SJSA1 (cell line): ENCODE measurements around the gene HHATL. TPM values are rescaled to one million over a fixed set of nuclear protein-coding genes. Genes with fewer than 3 reads are reported as not detected.

Experiments
- DNase-seq, 2 experiments: peaks; one replicate each; pipeline ENCODE4 v3.0.0-alpha.2; 2015 to 2020; ENCODE audit warnings: low spot score in 2 of 2, low read depth in 1 of 2
- H3K27ac ChIP-seq: fragments of 250-450 bp; sonication (Bioruptor Pico); 2 replicates; pipeline ENCODE4 v1.5.1; 2020; ENCODE audit warnings: mild to moderate bottlenecking, moderate library complexity
- H3K27me3 ChIP-seq: fragments of 250-450 bp; sonication (Bioruptor Pico); replicated peaks from 2 replicates; pipeline ENCODE4 v1.5.1; 2020; ENCODE audit warnings: mild to moderate bottlenecking, moderate library complexity
- H3K36me3 ChIP-seq: fragments of 250-450 bp; sonication (Bioruptor Pico); 2 replicates; pipeline ENCODE4 v1.5.1; 2020; ENCODE audit warnings: mild to moderate bottlenecking
- H3K4me1 ChIP-seq: fragments of 250-450 bp; sonication (Bioruptor Pico); replicated peaks from 2 replicates; pipeline ENCODE4 v1.6.1; 2021; ENCODE audit warnings: mild to moderate bottlenecking
- H3K4me3 ChIP-seq: fragments of 250-450 bp; sonication (Bioruptor Pico); 2 replicates; pipeline ENCODE4 v1.5.1; 2020; ENCODE audit warnings: mild to moderate bottlenecking
- H3K9me3 ChIP-seq: fragments of 250-450 bp; sonication (Bioruptor Pico); replicated peaks from 2 replicates; pipeline ENCODE4 v1.5.1; 2020; ENCODE audit warnings: mild to moderate bottlenecking
- total RNA-seq: library from RNA; depleted of rRNA; stranded (reverse); fragments of >200 nt; shearing (Covaris generic); gene quantifications from 2 replicates; pipeline ENCODE4 v1.2.3, GENCODE V29; 2014

The HHATL gene
- total RNA-seq, 1 experiment from 2014 or later = not detected

DNA sequence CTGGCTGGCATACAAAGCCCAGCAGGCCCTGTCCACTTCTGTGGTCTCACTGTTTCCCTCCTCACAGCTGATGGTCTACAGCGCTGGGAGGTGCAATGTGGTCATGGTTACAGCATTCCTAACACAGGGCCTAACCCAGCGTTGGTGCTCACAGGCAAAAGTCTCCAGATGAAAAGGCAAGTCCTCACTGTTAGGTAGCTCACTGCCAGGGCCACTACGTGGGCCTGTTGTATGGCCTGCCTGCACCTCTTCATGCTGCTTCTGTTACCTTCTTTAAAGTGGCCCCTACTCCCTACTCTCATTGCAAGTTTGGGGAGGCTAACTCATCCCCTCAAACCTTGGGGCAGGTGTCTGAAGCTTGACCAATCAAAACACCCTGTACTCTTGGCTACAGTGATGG, 39.2 kb upstream of the HHATL start:
- Histone ChIP-seq H3K36me3 (no peaks in the 10 kb centered on the region), H3K27me3 (no peaks in the 10 kb centered on the region), H3K27ac (no peak overlapping the region), H3K4me3 (no peak overlapping the region), H3K9me3 (no peaks in the 10 kb centered on the region), H3K4me1 (peaks cover 8% of the 10 kb centered on the region)
- peak in 1 of 2 experiments; percentile 9 for DNase-seq

GRCh38 chr3:42739401-42740158, 37.0 kb upstream of the HHATL start:
- DNase-seq = peak in 1 of 2 experiments; percentile 32
- H3K27me3 ChIP-seq = no peaks in the 10 kb centered on the region
- H3K4me1 ChIP-seq = no peaks in the 10 kb centered on the region
- H3K36me3 ChIP-seq = no peaks in the 10 kb centered on the region
- no peak overlapping the region for H3K4me3 ChIP-seq
- no peaks in the 10 kb centered on the region for H3K9me3 ChIP-seq
- H3K27ac ChIP-seq = no peak overlapping the region

DNA sequence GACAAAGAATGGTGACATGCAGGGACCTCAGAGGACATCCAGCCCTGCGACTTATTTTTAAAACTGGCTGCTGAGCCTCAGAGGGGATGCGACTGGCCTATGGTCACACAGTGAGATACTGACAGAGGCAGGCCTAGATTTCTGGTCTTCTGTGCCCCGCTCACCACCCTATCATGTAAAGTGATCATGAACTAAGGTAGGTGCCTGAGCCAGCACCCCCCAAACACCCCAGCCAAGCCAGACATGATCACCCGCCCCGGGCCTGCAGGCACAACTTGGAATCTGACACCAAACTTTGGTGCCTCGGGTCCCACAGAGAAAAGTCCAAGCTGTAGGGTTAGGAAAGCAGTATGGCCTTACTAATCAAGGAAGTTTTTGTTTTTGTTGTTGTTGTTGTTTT, 33.9 kb upstream of the HHATL start:
- Histone ChIP-seq H3K36me3 (no peaks in the 10 kb centered on the region), H3K27ac (no peak overlapping the region), H3K9me3 (no peaks in the 10 kb centered on the region), H3K4me1 (no peaks in the 10 kb centered on the region), H3K27me3 (no peaks in the 10 kb centered on the region), H3K4me3 (no peak overlapping the region)
- peak in 1 of 2 experiments; percentile 19 for DNase-seq

DNA sequence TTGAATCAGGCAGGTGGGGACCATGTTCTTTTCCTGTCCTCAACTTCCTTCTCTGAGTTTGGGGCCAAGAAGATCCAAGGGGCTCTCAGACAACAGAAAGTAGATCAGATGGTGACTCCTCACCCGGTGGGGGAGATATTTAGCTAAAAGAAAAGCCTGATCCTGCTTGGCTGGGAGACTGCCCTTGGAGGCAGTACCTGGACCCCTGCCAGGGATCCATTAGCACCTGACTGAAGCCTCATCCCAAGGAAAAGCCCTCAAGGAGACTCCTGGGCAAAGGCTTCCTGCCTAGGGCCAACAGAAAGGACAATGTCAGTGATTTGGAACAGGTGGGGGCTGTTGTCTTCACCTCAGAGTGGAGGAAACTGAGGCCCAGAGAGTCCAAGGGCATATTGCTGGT, 33.5 kb upstream of the HHATL start:
- Histone ChIP-seq H3K27me3 (no peaks in the 10 kb centered on the region), H3K4me1 (no peaks in the 10 kb centered on the region), H3K4me3 (no peak overlapping the region), H3K36me3 (no peaks in the 10 kb centered on the region), H3K9me3 (no peaks in the 10 kb centered on the region), H3K27ac (no peak overlapping the region)
- no peak for DNase-seq

DNA sequence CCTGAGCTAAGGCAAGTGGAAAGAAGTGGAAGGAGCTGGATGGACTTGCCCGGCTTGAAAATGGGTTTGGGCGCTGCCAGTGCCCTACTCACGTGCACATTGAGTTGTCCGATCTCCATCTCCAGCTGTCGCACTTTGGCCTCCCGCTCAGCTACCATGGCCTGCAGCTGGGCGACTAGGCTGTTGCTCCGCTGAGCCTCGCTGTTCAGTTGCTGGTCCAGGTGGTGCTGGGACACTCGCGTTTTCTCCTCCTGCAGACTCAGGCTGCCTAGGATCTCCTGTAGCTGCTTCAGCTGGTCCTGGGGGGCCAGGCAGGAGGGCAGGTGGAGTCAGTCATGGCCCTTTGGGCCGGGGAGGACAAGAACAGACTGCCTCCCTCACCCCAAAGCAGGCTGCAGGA, 33.0 kb upstream of the HHATL start:
- Histone ChIP-seq H3K4me1 (no peaks in the 10 kb centered on the region), H3K36me3 (no peaks in the 10 kb centered on the region), H3K27ac (no peak overlapping the region), H3K27me3 (no peaks in the 10 kb centered on the region), H3K9me3 (no peaks in the 10 kb centered on the region), H3K4me3 (no peak overlapping the region)
- DNase-seq = peak in 1 of 2 experiments; percentile 21

- no peaks in the 10 kb centered on the region for H3K27me3 ChIP-seq
- DNase-seq = peak in 1 of 2 experiments; percentile 26
- no peaks in the 10 kb centered on the region for H3K9me3 ChIP-seq
- no peak overlapping the region for H3K27ac ChIP-seq
- no peaks in the 10 kb centered on the region for H3K36me3 ChIP-seq
- no peak overlapping the region for H3K4me3 ChIP-seq
- no peaks in the 10 kb centered on the region for H3K4me1 ChIP-seq
These were observed 32.4 kb upstream of the HHATL start for GRCh38 chr3:42735019-42735418.

GRCh38 chr3:42734263-42734860, 31.8 kb upstream of the HHATL start:
- no peak overlapping the region for H3K27ac ChIP-seq
- peak in 1 of 2 experiments; percentile 28 for DNase-seq
- H3K36me3 ChIP-seq = no peaks in the 10 kb centered on the region
- H3K27me3 ChIP-seq = no peaks in the 10 kb centered on the region
- H3K9me3 ChIP-seq = no peaks in the 10 kb centered on the region
- H3K4me3 ChIP-seq = no peak overlapping the region
- no peaks in the 10 kb centered on the region for H3K4me1 ChIP-seq

DNA sequence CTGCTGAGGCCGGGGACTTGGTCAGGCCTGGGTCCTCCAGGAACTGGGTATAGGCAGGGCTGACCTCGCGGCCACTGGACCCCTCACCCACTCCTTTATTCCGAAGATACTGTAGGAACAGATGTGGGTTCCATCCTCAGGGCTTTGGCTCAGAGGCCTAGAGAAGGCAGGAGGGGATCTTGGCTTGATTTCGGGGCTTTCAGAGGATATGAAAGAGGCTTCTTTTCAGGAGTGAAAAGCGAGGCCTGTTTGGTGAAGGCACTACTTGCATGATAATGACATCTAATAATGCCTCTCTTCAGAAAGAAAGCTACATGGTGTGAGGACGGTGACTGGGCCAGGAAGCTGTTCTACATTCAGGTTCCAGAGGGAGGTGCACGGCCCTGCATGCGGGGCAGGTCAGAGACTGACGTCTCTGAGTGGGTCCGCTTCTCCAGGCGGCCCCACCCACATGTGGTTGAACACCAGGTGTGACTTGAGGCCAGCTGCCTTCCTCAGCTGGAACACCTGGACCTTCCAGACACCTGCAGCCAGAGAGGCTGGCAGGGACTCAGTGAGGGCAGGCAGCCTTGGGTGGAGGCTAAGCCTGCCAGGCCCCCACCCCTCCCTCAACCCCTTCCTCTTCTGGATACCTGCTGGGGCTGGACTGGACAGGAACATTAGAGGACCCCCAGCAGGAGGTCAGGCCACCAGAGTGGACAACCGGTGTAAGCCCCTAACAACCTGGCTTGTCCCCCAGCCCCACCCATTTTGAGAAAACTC, 31.1 kb upstream of the HHATL start:
- no peak overlapping the region for H3K27ac ChIP-seq
- H3K9me3 ChIP-seq = no peaks in the 10 kb centered on the region
- no peak overlapping the region for H3K4me3 ChIP-seq
- H3K4me1 ChIP-seq = no peaks in the 10 kb centered on the region
- H3K36me3 ChIP-seq = no peaks in the 10 kb centered on the region
- H3K27me3 ChIP-seq = no peaks in the 10 kb centered on the region
- DNase-seq = peak in 1 of 2 experiments; percentile 32

DNA sequence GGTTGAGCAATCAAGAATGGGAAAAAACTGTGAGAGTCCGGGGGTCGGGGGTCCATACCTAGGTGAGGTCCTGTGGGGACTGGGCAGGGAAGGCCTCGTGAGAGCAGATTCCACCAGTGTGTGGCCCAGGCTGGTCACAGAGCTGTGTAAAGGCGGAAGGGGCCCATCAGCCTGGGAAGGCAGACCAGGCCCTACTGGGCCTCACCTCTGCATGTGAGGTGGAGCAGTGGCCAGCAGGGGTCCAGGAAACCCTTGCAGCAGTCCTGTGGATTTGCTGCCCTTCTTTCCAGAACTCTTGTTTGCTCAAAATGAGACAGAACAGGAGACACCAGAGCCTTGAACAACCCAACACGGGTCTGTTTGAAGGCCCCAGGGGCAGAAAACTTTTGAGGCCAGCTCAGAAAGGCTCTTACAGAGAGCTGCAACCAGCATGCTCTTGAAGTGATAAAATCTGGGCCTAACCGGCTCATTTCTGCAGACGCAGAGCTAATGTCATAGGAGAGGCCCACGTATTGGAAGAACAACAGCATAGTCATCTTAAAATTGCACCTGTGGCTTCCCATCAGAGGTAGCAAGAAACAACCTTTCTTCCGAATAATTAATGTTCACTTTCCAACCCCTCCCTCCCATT, 30.3 kb upstream of the HHATL start:
- no peak overlapping the region for H3K4me3 ChIP-seq
- DNase-seq = peak in 1 of 2 experiments; percentile 26
- no peaks in the 10 kb centered on the region for H3K27me3 ChIP-seq
- no peaks in the 10 kb centered on the region for H3K36me3 ChIP-seq
- H3K27ac ChIP-seq = no peak overlapping the region
- no peaks in the 10 kb centered on the region for H3K4me1 ChIP-seq
- H3K9me3 ChIP-seq = no peaks in the 10 kb centered on the region

- no peak overlapping the region for H3K4me3 ChIP-seq
- no peak for DNase-seq
- H3K9me3 ChIP-seq = no peaks in the 10 kb centered on the region
- H3K36me3 ChIP-seq = no peaks in the 10 kb centered on the region
- no peaks in the 10 kb centered on the region for H3K4me1 ChIP-seq
- H3K27ac ChIP-seq = no peak overlapping the region
- no peaks in the 10 kb centered on the region for H3K27me3 ChIP-seq
These were observed 29.7 kb upstream of the HHATL start for GRCh38 chr3:42732196-42732828.

DNA sequence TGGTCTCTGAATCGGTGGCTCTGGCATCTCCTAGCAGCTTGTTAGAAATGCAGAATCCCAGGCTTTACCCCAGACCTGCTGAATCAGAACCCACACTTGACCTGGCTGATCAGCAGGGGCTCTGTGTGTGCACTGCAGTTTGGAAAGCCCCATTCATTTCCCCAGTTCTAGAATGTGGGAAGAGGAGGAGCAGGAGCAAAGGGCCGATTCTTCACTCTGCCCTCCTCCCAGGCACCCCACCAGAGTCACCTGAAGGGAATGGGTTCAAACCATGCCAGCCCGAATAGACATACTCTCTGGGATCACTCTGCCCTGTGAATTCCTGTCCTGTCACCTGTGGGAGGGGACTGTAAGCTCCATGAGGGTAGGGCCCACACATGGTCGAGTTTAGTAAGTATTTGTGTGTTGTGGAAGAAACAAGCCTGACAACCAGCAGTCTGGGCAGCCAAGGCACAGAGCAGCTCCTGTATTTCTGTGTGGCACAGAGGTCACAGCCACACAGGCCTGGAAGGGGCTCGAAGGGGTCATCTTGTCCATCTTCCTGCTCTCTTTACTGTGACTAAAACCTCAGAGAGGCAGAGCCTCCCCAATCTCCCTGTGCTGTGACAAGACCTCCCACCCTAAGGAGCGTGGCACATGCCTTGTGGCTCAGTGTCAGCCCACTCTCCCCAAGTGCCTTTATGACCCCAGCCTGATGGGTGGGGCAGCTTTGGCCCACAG, 29.0 kb upstream of the HHATL start:
- no peaks in the 10 kb centered on the region for H3K36me3 ChIP-seq
- peak in 1 of 2 experiments; percentile 20 for DNase-seq
- no peak overlapping the region for H3K27ac ChIP-seq
- no peaks in the 10 kb centered on the region for H3K4me1 ChIP-seq
- H3K9me3 ChIP-seq = no peaks in the 10 kb centered on the region
- H3K27me3 ChIP-seq = no peaks in the 10 kb centered on the region
- H3K4me3 ChIP-seq = no peak overlapping the region

- Histone ChIP-seq H3K36me3 (no peaks in the 10 kb centered on the region), H3K4me3 (no peak overlapping the region), H3K27ac (no peak overlapping the region), H3K9me3 (no peaks in the 10 kb centered on the region), H3K27me3 (no peaks in the 10 kb centered on the region), H3K4me1 (no peaks in the 10 kb centered on the region)
- DNase-seq = peak in 1 of 2 experiments; percentile 29
These were observed 28.3 kb upstream of the HHATL start for GRCh38 chr3:42730706-42731420.
